Transverse colon (tissue), 4 donors: ENCODE data around the gene ACSM5. TPM values are rescaled to one million over a fixed set of nuclear protein-coding genes. Genes with fewer than 3 reads are reported as not detected.
"Not testable (repeated sequence)": the region's sequence is repeated elsewhere in the genome, so short reads cannot be mapped to it uniquely, and the experiment has no call there.

Source experiments
- DNase-seq: peaks from one replicate; pipeline ENCODE4 v3.0.0-alpha.2; 2019
- H3K27ac ChIP-seq, 4 donors: fragments of 200-600 bp; sonication (generic); 2 replicates each; pipeline ENCODE4 v1.5.1; 2016 to 2018; ENCODE audit warnings: inconsistent platforms in 4 of 4
- H3K27me3 ChIP-seq: fragments of 200-600 bp; sonication (generic); 2 replicates; pipeline ENCODE4 v1.5.1; 2017; ENCODE audit warnings: inconsistent platforms
- H3K36me3 ChIP-seq, 4 donors: fragments of 200-600 bp; sonication (generic); 2 replicates each; pipeline ENCODE4 v1.5.1; 2017 to 2019; ENCODE audit warnings: inconsistent platforms in 4 of 4
- H3K4me1 ChIP-seq, 4 donors: fragments of 200-600 bp; sonication (generic); 2 replicates each; pipeline ENCODE4 v1.5.1; 2017 to 2020; ENCODE audit warnings: inconsistent platforms in 4 of 4
- H3K4me3 ChIP-seq, 4 donors: fragments of 200-600 bp; sonication (generic); 1 replicate in 1 of 4; 2 replicates in 3 of 4; pipeline versions ENCODE4 v1.5.1 to v1.6.1; 2017 to 2019; ENCODE audit warnings: inconsistent platforms in 4 of 4
- H3K9me3 ChIP-seq, 2 donors: fragments of 200-600 bp; sonication (generic); 2 replicates each; pipeline ENCODE4 v1.5.1; 2017 to 2019; ENCODE audit warnings: inconsistent platforms in 2 of 2
- CTCF ChIP-seq, 5 experiments: fragments of 200-600 bp in 3 of 5; fragments of 450-650 bp in 2 of 5; sonication (generic) in 3 of 5; IDR thresholded peaks; 1 replicate in 2 of 5; 2 replicates in 3 of 5; pipeline ENCODE4 v1.5.1; 2016 to 2017; ENCODE audit warnings: antibody characterized with exemption in 5 of 5, inconsistent platforms in 3 of 5, mild to moderate bottlenecking in 2 of 5, moderate library complexity in 1 of 5
- EP300 ChIP-seq: sonication (generic); formaldehyde crosslinking; IDR thresholded peaks from one replicate; pipeline ENCODE4 v1.6.1; 2017; ENCODE audit warnings: antibody characterized with exemption, low read depth
- POLR2A ChIP-seq: fragments of 450-650 bp; IDR thresholded peaks from one replicate; pipeline ENCODE4 v1.6.1; 2016; ENCODE audit warnings: antibody characterized with exemption, mild to moderate bottlenecking, moderate library complexity
- POLR2AphosphoS5 ChIP-seq, 3 donors: sonication (generic); formaldehyde crosslinking; IDR thresholded peaks; one replicate each; pipeline ENCODE4 v1.6.1; 2016; ENCODE audit warnings: antibody characterized with exemption in 3 of 3
- WGBS, 2 donors: methylation state at CpG; one replicate each; pipeline ENCODE4 v1.1.5; 2018; ENCODE audit warnings: low coverage in 1 of 2; 5-methylcytosine and 5-hydroxymethylcytosine counted together
- in situ Hi-C, 4 donors: fragments of 200-750 bp; cut with MboI; loops; one replicate each; pipeline versions ENCODE4 v1.15.0 to v1.15.1; 2017; ENCODE audit warnings: low sequenced_read_pairs in 3 of 4, low pct_ligation_motif_present in 1 of 4, low pct_unique_long_range_greater_than_20kb in 1 of 4
- intact Hi-C: fragments of 100-400 bp; cut with DNase I; formaldehyde crosslinking; loops from one replicate; pipeline ENCODE4 v1.15.1; 2023; ENCODE audit warnings: low total_unique reads
- total RNA-seq, 4 donors: library from RNA; depleted of rRNA; stranded (reverse); fragments of >200 nt; gene quantifications; one replicate each; pipeline ENCODE4 v1.1.0, GENCODE V29; 2016

Gene ACSM5
- total RNA-seq, 4 donors from 2014 or later, result 1.3 to 2.3 (median 1.5) TPM; not detected in 1

- Histone ChIP-seq H3K27ac (no peak within 1 kb of the TSS), H3K36me3 (no peaks in the 10 kb centered on the region), H3K9me3 (no peaks in the 10 kb centered on the region), H3K4me1 (no peaks in the 10 kb centered on the region), H3K27me3 (no peaks in the 10 kb centered on the region), H3K4me3 (no peak within 1 kb of the TSS)
- in situ Hi-C loops (no loop called here), intact Hi-C loops (no loop called here)
- no peak for TF ChIP-seq POLR2A
- TF ChIP-seq EP300, result no peak
- WGBS, 2 donors, result 95% methylated on average over 2 of the region's 2 CpGs; no CpG with 5 or more reads in 1 of the 2 donors
- no peak for DNase-seq
These were observed 4.7 kb upstream of the ACSM5 start, which contains the start of gene PDILT for GRCh38 chr16:20404637-20405036. Gene PDILT (minus strand): TSS chr16:20404737. CDS start chr16:20399300, 5,437 bp downstream.

- Histone ChIP-seq H3K4me1 (peaks cover 0 to 4% (median 0%) of the 10 kb centered on the region in 4 donors), H3K36me3 (no peaks in the 10 kb centered on the region), H3K4me3 (no peak overlapping the region), H3K9me3 (no peaks in the 10 kb centered on the region), H3K27ac (peak overlapping the region in 1 of 4 donors; percentile 45), H3K27me3 (no peaks in the 10 kb centered on the region)
- in situ Hi-C loops (no loop called here), intact Hi-C loops (no loop called here)
- DNase-seq, result no peak
- TF ChIP-seq POLR2AphosphoS5 (IDR thresholded peaks at IDR 0.05) (no peak), CTCF (IDR thresholded peaks at IDR 0.05) (no peak), EP300 (no peak), POLR2A (no peak)
- WGBS, 2 donors, result 61 to 63% methylated on average over 5 to 6 of the region's 6 CpGs
These were observed 888 bp downstream of the ACSM5 start for GRCh38 chr16:20410121-20410723.

- Histone ChIP-seq H3K4me1 (peaks cover 0 to 4% (median 0%) of the 10 kb centered on the region in 4 donors), H3K9me3 (no peaks in the 10 kb centered on the region), H3K27me3 (no peaks in the 10 kb centered on the region), H3K27ac (no peak overlapping the region), H3K4me3 (no peak overlapping the region), H3K36me3 (no peaks in the 10 kb centered on the region)
- intact Hi-C loops, result no loop called here
- in situ Hi-C loops, result no loop called here
- no peak for DNase-seq
- 86 to 90% methylated on average over 2 of the region's 2 CpGs for WGBS, 2 donors
- TF ChIP-seq POLR2AphosphoS5 (IDR thresholded peaks at IDR 0.05) (no peak), POLR2A (no peak), CTCF (IDR thresholded peaks at IDR 0.05) (no peak), EP300 (no peak)
These were observed 1.7 kb downstream of the ACSM5 start for GRCh38 chr16:20411055-20411454.

GRCh38 chr16:20415541-20415940, 6.2 kb downstream of the ACSM5 start:
- Histone ChIP-seq H3K9me3 (no peaks in the 10 kb centered on the region), H3K27ac (no peak overlapping the region), H3K27me3 (no peaks in the 10 kb centered on the region), H3K4me1 (no peaks in the 10 kb centered on the region), H3K4me3 (no peak overlapping the region), H3K36me3 (no peaks in the 10 kb centered on the region)
- TF ChIP-seq EP300 (no peak), POLR2AphosphoS5 (IDR thresholded peaks at IDR 0.05) (no peak), CTCF (IDR thresholded peaks at IDR 0.05) (no peak), POLR2A (no peak)
- in situ Hi-C loops, result no loop called here
- DNase-seq, result no peak
- WGBS, 2 donors, result 50 to 57% methylated on average over 1 of the region's 1 CpG
- intact Hi-C loops, result no loop called here

- in situ Hi-C loops, H3K27ac ChIP-seq, H3K9me3 ChIP-seq, H3K4me3 ChIP-seq, intact Hi-C loops, DNase-seq, H3K27me3 ChIP-seq, H3K36me3 ChIP-seq, H3K4me1 ChIP-seq: not testable (repeated sequence)
- 85 to 100% methylated on average over 2 to 8 of the region's 8 CpGs for WGBS, 2 donors
These were observed 9.8 kb downstream of the ACSM5 start for GRCh38 chr16:20419093-20419492.

GRCh38 chr16:20421748-20422147, 12.4 kb downstream of the ACSM5 start:
- H3K9me3 ChIP-seq, intact Hi-C loops, H3K27me3 ChIP-seq, H3K36me3 ChIP-seq, DNase-seq, H3K4me3 ChIP-seq, H3K27ac ChIP-seq, H3K4me1 ChIP-seq, in situ Hi-C loops: not testable (repeated sequence)
- WGBS, 2 donors, result 64 to 75% methylated on average over 2 of the region's 2 CpGs

- H3K27me3 ChIP-seq, H3K4me3 ChIP-seq, H3K27ac ChIP-seq, H3K4me1 ChIP-seq, H3K36me3 ChIP-seq, H3K9me3 ChIP-seq, DNase-seq, intact Hi-C loops, in situ Hi-C loops: not testable (repeated sequence)
- 83 to 88% methylated on average over 1 to 5 of the region's 5 CpGs for WGBS, 2 donors
These were observed 14.4 kb downstream of the ACSM5 start for GRCh38 chr16:20423772-20424128.
